GM18505 (cell line): Measurements from ENCODE around the gene PTPRM.

Experiments used
- ATAC-seq: cut with Tn5 transposase; IDR thresholded peaks from one replicate; pipeline ENCODE4 v1.9.1; 2021; ENCODE audit not compliant: unreplicated experiment
- POLR2A ChIP-seq: IDR thresholded peaks from 4 replicates; pipeline ENCODE4 v1.6.1; 2011; ENCODE audit warnings: borderline replicate concordance; ENCODE audit not compliant: insufficient read depth, insufficient read length; ENCODE audit errors: extremely low read depth

Gene PTPRM

GRCh38 chr18:8359481-8359880 is 792.4 kb downstream of the PTPRM start:
- no peak for TF ChIP-seq POLR2A
- ATAC-seq, result no peak

GRCh38 chr18:8361941-8362471 is 794.9 kb downstream of the PTPRM start:
- ATAC-seq, result no peak

GRCh38 chr18:8362863-8363262 is 795.7 kb downstream of the PTPRM start:
- no peak for TF ChIP-seq POLR2A
- ATAC-seq, result no peak

More at GRCh38 chr18:8361941-8362471, 794.9 kb downstream of the PTPRM start:
- TF ChIP-seq POLR2A, result no peak

- no peak for ATAC-seq
Observed at GRCh38 chr18:8364385-8364784, 797.3 kb downstream of the PTPRM start.

GRCh38 chr18:8365006-8365405 is 797.9 kb downstream of the PTPRM start:
- ATAC-seq, result no peak
- TF ChIP-seq POLR2A, result no peak

More at GRCh38 chr18:8364385-8364784, 797.3 kb downstream of the PTPRM start:
- TF ChIP-seq POLR2A, result no peak

- ATAC-seq, result no peak
- no peak for TF ChIP-seq POLR2A
Observed at GRCh38 chr18:8365528-8365927, 798.4 kb downstream of the PTPRM start.

GRCh38 chr18:8366070-8366469 is 799.0 kb downstream of the PTPRM start:
- TF ChIP-seq POLR2A, result no peak
- ATAC-seq, result no peak

- TF ChIP-seq POLR2A, result no peak
Observed at GRCh38 chr18:8366656-8367055, 799.5 kb downstream of the PTPRM start.

GRCh38 chr18:8367217-8367988 is 800.3 kb downstream of the PTPRM start:
- peak; percentile 85 for ATAC-seq
- no peak for TF ChIP-seq POLR2A

More at GRCh38 chr18:8366656-8367055, 799.5 kb downstream of the PTPRM start:
- ATAC-seq, result no peak

- no peak for ATAC-seq
- TF ChIP-seq POLR2A, result no peak
Observed at GRCh38 chr18:8368512-8369217, 801.5 kb downstream of the PTPRM start.

GRCh38 chr18:8373486-8373885 is 806.4 kb downstream of the PTPRM start:
- no peak for ATAC-seq
- TF ChIP-seq POLR2A, result no peak

GRCh38 chr18:8374676-8375075 is 807.6 kb downstream of the PTPRM start:
- no peak for ATAC-seq
- TF ChIP-seq POLR2A, result no peak

- no peak for TF ChIP-seq POLR2A
- ATAC-seq, result no peak
Observed at GRCh38 chr18:8375249-8375648, 808.1 kb downstream of the PTPRM start.

GRCh38 chr18:8376113-8376512 is 809.0 kb downstream of the PTPRM start:
- no peak for TF ChIP-seq POLR2A
- ATAC-seq, result no peak
